Choroid plexus epithelial cell (primary cell): ENCODE data around the gene CCDC24.

Experiments used
- DNase-seq: peaks from one replicate; pipeline ENCODE4 v3.0.0-alpha.2; 2010; ENCODE audit warnings: low read depth
- H3K4me3 ChIP-seq: 2 replicates; pipeline ENCODE4 v1.5.1; 2011; ENCODE audit warnings: low read depth, mild to moderate bottlenecking, control low read depth, low read length, moderate library complexity
- TF ChIP-seq, protein P1 (sequence below): conservative IDR thresholded peaks from 2 replicates; pipeline ENCODE4 v1.5.1; 2011; ENCODE audit warnings: low read depth, mild to moderate bottlenecking, control low read depth, inconsistent platforms, low read length, moderate library complexity

Gene CCDC24

DNA sequence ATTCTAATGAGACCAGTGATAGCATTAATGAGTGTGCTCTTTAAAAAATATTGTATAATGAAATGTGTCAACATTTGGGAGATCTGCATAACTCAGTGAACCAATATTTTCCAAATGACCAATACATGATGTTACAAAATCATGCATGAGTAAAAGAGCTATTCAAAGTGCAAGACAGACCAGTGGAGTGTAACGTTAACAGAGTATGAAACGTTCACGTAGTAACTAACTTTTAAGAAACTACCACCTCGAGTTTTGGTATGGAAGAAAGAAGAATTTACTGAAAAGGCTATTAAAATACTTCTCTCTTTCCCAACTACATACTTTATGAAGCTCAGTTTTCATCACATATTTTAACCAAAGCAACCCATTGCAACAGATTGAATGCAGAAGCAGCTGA is 49.4 kb downstream of the CCDC24 start:
- TF ChIP-seq, protein P1, sequence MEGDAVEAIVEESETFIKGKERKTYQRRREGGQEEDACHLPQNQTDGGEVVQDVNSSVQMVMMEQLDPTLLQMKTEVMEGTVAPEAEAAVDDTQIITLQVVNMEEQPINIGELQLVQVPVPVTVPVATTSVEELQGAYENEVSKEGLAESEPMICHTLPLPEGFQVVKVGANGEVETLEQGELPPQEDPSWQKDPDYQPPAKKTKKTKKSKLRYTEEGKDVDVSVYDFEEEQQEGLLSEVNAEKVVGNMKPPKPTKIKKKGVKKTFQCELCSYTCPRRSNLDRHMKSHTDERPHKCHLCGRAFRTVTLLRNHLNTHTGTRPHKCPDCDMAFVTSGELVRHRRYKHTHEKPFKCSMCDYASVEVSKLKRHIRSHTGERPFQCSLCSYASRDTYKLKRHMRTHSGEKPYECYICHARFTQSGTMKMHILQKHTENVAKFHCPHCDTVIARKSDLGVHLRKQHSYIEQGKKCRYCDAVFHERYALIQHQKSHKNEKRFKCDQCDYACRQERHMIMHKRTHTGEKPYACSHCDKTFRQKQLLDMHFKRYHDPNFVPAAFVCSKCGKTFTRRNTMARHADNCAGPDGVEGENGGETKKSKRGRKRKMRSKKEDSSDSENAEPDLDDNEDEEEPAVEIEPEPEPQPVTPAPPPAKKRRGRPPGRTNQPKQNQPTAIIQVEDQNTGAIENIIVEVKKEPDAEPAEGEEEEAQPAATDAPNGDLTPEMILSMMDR, result no peak
- H3K4me3 ChIP-seq, result no peak overlapping the region
- DNase-seq, result peak; percentile 28

DNA sequence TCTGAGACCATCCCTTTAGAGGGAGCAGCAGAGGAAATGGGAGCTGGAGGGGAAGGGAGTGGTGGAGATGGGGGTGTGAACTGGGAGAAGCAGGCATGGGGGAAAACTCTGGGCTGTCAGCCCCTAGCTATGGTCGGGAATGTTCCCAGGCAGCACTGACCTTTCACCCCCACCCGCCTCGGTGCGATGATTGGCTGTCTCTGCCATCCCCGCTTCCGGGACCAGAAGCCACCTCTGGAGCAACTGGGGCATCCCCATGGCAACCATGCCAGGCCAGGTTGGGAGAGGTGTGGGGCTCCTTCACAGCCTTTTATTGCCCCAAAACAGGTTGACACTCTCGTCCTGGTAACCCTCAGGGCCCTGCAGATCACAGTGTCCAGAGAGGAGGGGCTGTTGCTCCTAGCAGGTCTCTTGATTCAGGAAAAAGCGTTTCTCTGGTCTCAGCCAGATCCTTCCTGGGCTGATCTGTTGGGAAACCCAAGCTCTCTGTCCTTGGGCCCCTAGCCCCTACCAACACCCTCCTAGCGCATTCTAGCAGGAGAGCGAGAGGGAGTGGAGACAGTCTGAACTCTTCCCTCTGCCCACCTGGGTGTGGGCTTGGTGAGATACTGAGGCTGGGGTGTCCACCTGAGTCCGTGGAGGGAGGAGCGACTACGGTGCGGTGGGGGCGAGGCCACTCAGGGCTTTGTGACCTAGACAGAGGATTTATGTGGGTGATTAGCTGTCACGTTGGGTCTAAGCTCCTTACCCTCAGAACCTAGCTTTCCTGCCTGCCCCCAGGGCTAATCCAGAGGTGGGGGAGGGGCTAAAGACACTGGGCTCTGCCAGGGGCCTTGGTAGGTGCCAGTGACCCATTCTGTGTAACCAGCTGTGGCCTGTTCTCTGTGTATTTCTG is 52.0 kb downstream of the CCDC24 start:
- H3K4me3 ChIP-seq, result no peak overlapping the region
- TF ChIP-seq, protein P1, result no peak
- no peak for DNase-seq

DNA sequence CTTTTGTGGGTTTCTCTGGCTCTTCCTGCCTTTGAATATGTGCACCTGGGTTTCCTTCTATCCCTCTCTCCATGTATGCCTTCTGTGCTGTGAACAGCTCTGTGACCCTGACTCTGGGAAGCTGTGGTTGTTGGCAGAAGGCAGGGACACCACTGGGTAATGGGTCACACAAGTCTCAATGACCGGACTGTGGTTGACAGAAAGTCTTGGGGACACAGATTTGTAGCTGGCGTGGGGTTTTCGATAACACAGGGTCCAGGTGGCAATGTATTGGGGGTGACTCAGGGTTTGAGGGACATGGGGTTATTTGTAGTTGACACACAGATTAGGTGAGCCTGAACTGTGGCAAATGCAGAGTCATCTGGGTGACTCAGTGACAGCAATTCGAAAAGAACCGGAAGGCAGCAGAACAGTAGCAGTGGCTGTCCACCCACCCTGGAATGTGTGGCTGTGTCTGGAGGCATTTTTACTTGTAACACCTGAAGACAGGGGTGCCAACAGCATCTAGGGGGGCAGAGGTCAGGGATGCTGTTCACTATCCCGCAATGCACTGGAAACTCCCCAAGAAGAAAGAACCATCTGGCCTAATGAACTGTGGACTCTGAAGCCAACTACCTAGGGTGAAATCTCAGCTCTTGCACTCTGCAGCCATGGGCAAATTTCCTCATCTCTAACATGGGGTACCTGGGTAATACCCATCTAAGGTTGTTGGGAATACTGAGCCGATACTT is 52.8 kb downstream of the CCDC24 start:
- no peak overlapping the region for H3K4me3 ChIP-seq
- DNase-seq, result no peak

DNA sequence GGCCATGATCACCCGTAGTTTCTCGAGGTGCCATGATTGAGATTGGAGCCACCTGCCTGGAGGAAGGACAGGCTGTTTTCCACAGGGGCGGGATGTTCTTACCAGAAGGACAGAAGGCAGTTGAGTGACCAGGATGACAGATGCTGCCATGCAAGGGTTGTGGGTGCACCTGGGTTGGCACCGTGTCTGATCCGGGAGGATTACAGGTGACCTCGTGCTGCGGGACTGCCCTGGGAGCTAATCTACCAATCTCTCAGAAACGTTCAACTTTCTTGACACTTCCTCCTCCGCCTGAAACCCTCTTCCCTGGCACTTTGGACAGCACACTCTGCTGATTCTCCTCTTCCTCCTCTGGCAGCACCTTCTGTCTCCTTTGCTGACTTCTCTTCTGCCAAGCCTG is 53.7 kb downstream of the CCDC24 start:
- DNase-seq, result no peak
- H3K4me3 ChIP-seq, result no peak overlapping the region
- TF ChIP-seq, protein P1, result no peak

More for the DNA sequence above, 52.8 kb downstream of the CCDC24 start:
- TF ChIP-seq, protein P1, result no peak
